GM21786 (cell line): Measurements from ENCODE around the gene LTA4H.
"Not testable (repeated sequence)": the region's sequence is repeated elsewhere in the genome, so short reads cannot be mapped to it uniquely, and the experiment has no call there.

Experiments used
- ATAC-seq: cut with Tn5 transposase; IDR thresholded peaks from one replicate; pipeline ENCODE4 v1.9.1; 2021; ENCODE audit not compliant: unreplicated experiment

The LTA4H gene

DNA sequence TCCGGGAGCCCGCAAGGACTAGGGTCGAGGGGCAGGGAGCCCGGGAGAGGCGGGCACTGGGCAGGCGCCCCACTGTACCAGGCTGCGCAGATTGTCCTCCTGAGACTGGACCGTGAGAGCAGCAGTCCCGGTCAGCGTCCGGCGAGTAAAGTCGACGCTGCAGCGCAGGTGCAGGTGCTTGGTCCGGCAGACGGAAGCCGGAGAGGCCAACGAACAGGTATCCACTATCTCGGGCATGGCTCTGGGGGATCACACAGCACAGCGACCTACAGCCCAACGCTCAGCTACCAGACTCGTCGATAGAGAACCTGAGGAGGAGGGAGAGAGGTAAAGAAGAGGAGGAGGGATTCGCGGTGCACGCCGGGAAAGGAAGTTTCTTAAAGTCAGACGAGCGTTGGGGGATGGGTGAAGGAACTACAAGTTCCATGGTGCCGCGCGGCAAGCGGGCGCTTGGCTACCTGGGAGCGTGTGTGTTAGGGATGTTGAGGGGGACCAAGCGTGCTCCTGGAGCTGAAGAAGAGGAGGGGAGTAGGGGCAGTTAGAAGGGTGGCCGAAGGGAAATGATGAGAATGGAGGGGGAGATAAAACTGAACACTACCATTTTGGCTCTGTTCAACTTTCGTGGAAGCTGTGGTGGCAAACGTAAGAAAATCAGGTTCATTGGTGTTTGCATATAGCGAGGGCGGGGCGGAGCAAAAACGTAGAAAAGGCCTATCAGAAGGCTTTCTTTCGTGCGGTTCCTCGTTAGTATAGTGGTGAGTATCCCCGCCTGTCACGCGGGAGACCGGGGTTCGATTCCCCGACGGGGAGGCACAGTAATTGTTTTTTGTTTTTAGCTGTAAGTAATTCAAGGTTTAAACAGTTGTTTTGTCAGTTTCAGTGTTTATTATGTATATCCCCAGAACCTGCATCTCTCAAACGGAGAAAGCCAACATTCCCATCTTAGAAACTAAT, at the start of gene LTA4H:
Gene LTA4H, minus strand, starts transcription at position 305 of the 954 bp plus-strand sequence. Its CDS starts 68 bp downstream, at position 237.
- peak; percentile 87 for ATAC-seq

DNA sequence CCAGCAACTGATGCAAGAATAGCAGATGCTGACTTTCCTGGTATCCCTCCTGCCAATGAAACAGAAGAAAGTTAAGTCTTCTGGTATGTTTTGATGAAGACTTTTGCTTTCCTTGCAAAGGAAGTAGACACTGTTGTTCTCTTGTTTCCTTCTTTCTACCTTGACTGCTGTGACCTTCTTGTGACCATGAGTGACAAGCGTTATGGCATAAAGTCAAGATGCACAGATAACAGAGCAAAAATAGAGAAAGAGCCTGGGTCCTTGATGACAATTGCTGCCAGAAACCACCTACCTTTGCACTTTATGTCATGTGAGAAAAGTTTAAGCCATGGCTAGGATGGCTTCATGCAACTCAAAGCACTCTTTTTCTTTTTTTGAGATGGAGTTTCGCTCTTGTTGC, 49.2 kb upstream of the LTA4H start:
- ATAC-seq: no peak

DNA sequence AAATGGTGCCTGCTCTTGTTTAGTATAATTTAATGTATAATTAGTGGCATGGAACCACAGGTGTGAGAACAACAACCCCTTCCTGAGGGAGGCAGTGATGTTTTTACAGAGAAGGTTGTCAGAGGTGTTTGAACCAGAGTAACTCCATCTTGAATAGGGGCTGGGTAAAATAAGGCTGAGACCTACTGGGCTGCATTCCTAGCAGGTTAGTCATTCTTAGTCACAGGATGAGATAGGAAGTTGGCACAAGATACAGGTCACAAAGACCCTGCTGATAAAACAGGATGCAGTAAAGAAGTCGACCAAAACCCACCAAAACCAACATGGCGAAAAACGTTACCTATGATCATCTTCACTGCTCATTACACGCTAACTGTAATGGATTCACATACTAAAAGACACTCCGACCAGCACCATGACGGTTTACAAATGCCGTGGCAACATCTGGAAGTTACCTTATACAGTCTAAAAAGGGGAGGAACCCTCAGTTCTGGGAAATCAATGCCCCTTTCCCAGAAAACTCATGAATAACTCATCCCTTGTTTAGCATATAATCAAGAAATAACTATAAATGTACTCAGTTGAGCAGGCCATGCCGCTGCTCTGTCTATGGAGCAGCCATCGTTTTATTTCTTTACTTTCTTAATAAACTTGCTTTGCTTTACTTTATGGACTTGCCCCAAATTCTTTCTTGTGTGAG, 47.8 kb upstream of the LTA4H start:
- ATAC-seq: no peak

DNA sequence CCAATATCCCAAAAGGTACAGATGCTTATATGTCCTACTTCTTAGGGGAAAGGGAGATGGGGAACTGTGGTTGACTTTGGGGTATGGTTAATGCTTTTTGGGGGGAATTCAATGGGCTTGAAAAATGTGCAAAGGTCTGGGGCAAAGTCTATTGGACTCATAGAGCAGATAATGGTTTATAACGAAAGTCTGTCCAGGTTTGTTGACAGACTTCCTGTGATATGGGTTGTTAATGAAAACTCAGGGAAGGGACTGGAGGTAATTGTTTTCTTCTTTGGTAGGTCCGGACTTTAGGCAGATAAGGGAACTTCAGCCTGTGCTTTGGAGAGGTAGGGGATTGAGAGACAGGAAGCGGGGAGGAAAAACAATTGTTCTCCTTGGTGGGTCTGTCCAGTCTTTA, 46.2 kb upstream of the LTA4H start:
- no peak for ATAC-seq

DNA sequence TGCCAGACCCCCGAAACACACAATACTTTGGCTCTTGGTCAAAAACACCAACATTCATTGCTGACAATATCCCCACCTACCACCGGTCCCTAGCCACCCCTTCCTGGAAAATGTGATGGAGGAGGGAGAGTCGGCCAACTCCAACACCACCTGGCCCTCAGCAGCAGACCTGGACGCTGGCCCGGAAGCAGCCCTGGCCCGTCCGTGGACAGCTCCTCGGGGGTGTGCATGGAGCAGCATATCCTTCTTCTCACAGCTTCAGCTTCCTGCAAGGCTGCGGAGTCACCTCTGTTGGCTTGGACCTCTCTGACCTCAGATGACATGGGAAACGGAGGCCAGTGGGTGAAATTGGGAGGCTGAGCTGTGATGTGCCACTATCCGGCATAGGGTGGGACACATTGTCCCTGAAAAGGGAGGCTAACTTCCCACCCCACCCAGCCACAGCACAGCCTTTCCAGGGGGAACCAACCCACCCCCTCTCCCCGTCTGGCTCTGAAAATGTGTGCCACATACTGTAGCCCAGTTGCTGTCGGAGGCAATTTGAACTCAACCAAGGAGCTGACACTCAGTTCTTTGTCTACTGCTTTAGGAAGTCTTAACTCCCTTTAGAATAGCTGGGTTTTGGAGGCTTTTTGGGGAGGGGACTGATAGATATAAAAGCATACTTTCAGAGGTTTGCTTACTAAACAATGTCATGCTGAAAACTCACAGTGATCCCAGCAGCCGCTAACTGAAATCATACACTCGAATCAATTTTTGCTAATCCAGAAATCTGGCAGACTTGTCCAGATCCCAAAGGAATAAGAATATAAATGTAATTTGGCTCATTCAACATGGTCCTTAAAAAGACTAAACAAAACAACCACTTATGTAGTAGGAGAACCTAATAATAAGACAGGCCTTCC, 43.1 kb upstream of the LTA4H start:
- no peak for ATAC-seq

DNA sequence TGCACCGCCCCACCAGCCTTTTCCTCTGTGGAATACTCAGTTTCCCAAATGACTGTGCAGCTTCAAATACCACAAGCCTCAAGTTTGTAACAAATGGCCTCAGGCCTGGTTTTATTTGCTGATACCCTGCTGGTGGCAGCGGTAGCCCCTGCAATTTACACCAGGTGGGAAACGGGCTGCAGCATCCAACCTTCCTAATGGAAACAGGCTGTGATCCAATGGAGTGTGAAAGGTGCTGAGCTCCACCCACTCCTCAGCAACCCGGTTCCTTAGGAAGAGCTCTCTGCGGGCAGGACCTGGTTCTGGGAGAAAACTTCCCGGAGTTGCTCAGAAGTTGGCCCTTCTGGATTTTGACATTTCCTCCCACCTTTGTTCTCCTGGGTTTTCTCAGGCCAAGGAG, 41.7 kb upstream of the LTA4H start:
- ATAC-seq: no peak

DNA sequence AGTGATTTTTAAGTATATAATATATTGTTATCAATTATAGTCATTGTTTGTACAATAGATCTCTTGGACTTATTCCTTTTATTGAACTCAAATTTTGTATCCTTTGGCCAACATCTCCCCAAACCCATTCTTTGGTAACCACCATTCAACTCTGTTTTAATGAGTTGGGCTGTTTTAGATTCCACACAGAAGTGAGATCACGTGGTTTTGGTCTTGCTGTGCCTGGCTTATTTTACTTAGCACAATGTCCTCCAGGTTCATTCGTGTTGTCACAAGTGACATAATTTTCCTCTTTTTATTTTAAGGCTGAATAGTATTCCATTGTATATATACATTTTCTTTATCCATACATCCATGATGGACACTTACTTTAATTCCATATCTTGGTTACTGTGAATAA, 40.2 kb upstream of the LTA4H start:
- no peak for ATAC-seq

DNA sequence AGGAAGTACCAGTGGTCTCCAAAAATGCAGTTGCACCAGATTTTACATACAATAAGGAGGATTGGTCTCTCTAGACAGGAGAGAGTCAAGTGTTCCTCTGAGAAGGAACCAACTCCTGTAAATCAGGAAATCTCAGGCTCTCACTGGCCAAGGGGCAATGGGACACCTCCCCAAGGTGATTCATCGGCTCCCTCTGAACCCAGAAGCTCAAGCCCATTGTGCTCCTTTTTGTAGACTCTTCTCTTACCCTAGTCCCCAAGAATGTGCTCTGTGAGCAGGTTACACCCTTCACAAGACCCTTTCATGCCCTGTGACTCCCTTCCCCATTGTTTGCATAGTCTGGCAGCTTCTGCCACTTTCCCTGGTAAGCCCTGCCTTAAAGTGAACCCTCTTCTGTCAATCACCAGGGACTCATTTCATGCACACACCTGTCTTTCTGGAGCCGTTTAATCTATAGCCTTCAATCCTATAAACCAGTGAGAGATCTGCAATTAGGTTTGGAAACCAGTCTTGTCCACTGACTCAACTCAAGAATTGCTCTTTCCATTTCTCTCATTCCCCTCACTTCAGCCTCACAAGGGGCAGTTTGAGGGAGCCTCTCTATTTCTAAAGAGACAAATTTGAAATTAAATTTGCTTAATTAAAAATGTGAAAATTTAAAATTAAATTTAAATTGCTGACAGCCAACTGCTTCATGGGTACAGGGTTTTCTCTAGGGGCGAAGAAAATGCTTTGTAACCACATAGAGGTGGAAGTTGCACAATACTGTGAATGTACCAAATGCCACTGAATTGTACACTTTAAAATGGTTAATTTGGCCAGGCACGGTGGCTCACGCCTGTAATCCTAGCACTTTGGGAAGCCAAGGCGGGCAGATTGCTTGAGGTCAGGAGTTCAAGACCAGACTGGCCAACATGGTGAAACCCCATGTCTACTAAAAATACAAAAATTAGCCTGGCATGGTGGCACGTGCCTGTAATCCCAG, 38.3 kb upstream of the LTA4H start:
- ATAC-seq: no peak

DNA sequence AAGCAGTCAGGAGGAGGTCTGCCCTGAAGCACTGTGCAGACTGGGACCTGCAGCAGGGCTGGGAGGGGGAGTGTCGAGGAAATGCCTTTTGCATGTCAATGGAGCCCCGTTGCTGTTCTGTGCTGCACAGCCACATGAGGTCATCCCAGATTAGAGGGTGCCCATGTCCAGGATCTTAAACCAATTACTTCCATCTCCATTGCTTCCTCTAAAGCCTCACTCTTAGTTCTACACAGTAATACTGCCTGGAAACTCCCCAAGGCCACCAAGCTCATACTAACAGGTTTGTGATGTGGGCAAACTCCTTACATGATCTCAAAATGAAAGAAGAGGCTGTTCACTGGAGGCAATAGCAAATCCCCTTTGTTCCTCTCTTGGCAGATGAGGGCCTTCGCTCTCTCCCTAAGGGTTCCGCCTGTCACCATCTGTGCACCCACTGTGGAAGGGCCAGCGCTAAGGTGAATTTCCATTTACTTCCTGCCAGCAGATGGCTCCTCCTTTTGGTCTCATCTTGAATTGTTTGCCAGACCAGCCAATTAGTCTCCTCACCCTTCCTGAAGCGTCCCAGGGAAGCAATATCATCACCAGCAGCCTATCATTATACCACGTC, 35.4 kb upstream of the LTA4H start:
- ATAC-seq: no peak

DNA sequence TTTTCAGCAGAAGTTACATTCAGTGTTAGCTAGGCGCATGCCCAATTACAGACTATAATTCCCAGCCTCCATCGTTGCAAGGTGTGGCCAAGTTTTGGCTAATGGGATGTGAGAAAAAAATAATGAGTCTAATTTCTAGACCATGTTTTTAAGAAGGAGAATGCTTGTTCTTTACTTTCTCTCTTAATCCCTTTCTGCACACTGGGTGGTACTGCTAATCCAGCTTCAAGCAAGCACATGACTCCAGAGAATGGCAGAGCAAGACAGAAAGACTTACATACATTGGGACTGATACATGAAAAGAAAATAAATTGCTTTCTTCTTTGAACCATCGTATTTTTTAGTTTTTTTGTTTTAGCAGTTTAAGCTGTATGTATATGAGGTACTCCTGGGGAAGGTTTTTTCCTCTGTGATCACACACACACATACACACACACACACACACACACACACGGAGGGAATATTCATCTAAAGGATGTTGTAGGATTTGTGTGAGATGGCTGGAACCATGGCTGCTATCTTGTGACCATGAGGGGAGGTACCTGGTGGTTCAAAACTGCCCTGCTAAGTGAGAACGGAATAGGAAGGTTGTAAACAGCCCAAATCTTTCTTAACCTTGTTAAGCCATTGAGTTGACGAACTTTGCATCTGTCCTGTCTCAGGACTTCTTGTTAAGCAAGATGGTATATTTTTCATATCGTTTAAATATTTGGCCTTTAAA, 34.3 kb upstream of the LTA4H start:
- no peak for ATAC-seq

DNA sequence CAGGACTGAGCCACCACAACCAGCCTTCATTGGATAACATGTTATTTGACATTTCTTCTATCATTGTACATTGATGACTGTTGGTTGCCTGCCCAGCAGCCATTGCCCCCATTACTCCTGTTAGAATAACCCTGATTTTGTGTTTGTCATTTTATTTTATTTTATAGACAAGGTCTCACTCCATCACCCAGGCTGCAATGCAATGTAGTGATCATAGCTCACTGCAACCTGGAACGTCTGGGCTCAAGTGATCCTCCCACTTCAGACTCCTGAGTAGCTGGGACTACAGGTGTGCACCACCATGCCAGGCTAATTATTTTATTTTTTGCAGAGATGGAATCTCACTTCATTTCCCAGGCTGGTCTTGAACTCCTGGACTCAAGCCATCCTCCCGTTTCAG, 33.2 kb upstream of the LTA4H start:
- no peak for ATAC-seq

DNA sequence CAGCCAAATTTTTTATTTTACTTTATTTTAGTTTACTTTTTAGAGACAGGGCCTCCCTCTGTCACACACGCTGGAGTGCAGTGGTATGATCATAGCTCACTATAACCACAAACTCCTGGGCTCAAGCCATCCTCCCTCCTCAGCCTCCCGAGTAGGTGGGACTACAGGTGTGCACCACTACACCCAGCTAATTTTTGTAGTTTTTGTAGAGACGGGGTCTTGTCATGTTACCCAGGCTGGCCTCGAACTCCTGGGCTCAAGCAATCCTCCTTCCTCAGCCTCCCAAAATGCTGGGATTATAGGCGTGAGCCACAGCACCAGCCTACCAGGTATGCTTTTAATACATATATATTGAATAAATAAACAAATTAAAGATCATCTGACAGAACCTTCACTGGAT, 32.7 kb upstream of the LTA4H start:
- no peak for ATAC-seq

DNA sequence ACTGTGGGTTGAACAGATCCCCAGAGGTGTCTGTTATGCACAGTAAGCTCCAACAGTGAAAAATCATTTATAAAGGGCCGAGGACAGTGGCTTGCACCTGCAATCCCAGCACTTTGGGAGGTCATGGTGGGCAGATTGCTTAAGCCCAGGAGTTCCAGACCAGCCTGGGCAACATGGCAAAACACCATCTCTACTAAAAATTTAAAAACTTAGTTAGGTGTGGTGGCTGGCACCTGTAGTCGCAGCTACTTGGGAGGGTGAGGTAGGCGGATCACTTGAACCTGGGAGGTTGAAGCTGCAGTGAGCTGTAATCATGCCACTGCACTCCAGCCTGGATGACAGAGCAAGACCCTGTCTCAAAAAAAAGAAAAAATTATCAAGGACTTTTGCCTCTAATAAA, 30.4 kb upstream of the LTA4H start:
- not testable (repeated sequence) for ATAC-seq

DNA sequence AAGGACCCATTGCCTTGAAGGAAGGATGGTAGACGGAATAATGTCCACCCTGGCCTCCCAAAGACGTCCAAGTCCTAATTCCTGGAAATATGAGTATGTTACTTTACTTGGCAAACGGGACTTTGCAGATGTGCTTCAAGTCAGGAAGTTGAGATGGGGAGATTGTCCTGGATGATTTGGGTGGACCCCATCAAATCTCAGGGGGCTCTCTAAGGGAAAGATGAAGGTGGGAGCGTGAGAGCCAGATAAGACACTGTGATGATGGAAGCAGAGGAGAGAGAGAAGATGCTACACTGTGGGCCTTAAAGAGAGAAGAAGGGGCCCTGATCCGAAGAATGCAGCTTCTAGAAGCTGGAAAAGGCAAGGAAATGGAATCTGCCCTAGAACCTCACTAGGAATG, 29.6 kb upstream of the LTA4H start:
- ATAC-seq: no peak

DNA sequence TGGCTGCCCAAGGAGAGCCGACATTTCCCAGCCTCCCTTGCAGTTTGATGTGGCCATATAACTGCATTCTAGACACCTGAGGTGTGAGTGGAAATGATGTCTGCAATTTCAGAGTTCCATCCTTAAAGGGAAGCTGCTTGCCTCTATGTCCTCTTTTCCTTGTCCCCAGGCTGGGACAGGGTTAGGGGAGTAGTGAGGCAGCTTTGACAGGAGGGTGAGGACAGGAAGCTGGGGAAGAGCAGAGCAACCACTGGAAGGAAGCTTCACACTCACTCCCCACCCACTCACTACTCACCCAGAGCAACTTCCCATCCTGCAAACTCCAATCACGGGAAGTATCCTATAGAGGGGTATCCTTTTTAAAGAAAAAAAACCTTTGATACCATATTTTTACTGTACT, 28.9 kb upstream of the LTA4H start:
- ATAC-seq: no peak

DNA sequence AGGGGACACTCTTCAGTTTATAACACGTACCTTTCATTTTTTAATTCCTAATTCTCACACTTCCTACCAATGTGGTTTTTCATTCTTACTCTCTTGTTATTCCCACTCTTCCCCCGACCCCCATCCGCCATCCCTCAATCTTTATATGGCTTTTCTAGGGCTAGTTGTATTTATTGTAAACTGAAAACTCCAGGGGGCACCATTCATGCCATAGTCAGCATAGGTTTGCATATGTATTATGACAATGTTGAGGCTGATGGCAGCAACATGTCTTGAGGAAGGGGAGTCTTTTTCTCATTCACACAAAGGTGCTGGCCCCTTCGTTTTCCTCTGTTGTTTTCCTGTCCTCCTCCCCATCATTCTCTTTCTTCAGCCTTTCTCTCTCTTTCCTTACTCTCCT, 27.7 kb upstream of the LTA4H start:
- no peak for ATAC-seq

DNA sequence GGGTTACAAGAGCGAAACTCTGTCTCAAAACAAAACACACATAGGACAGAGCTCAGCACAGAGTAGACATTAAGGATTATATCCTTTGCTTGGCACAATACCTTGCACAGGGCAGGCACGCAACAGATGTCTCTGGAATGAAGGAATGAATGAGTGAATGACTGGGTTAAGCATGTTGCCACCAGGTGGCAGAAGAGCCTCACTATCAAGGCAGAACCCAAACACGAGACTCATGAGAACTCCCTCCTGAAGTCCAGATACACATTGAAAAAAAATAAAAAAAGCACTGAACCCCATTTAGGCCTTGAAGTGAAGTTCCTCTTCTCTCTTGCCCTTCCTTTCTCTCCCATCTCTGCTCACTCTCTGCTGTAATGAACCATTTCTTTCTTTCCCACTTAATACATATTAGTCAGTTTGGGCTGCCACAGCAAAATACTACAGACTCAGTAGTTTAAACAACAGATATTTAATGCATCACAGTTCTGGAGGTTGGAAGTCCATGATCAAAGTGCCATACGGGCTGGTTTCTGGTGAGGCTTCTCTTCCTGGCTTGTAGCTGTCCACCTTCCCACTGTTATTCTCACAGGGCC, 26.6 kb upstream of the LTA4H start:
- ATAC-seq: peak; percentile 72

DNA sequence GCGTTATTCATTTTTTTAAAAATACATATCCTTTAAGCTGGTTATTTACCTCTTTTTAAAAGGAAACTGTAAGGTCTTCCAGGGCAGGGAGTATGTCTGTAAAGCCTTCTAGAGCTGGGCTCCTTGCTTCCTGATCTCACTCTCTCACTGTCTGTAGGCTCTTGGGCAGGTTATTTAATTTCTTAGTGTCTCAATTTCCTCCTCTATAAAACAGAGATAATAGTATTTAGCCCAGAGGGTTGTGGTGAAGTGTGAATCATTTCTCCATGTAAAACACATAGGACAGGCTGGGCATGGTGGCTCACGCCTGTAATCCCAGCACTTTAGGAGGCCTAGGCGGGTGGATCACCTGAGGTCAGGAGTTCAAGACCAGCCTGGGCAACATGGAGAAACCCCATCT, 25.9 kb upstream of the LTA4H start:
- no peak for ATAC-seq

DNA sequence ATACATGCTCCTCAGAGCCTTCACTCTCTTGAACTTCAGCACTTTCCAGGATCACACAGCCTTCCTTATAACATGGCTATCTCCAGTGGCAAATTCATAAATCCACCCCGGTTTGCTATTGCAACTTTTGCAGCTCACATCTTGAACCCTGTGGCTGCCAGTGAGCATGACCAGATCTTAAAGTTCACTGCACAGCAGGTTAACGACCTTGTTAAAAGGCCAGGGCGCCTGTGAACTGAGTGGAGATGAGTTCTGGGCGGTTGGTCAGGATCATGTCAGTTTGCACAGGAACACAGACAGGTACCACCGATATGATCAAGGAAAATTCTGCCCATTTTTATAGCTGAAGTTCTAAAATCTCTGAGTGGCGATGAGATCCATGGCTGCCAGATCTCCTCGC, 24.7 kb upstream of the LTA4H start:
- ATAC-seq: no peak
